Mononuclear cell (primary cell): ENCODE data around the gene SGMS2. TPM values are rescaled to one million over a fixed set of nuclear protein-coding genes. Genes with fewer than 3 reads are reported as not detected.

Source experiments
- H3K27me3 ChIP-seq: 2 replicates; pipeline ENCODE4 v1.6.0; 2011; ENCODE audit warnings: low read length, control low read depth; ENCODE audit not compliant: insufficient read depth
- H3K4me1 ChIP-seq: 2 replicates; pipeline ENCODE4 v1.5.1; 2011; ENCODE audit warnings: mild to moderate bottlenecking, low read length, control low read depth; ENCODE audit not compliant: insufficient read depth
- H3K4me3 ChIP-seq: 2 replicates; pipeline ENCODE4 v1.5.1; 2011; ENCODE audit warnings: mild to moderate bottlenecking, low read length, moderate library complexity
- H3K9me3 ChIP-seq: 2 replicates; pipeline ENCODE4 v1.5.1; 2011; ENCODE audit warnings: low read depth, mild to moderate bottlenecking, control low read depth, low read length
- total RNA-seq: library from RNA; depleted of rRNA; stranded (reverse); fragments of >200 nt; gene quantifications from one replicate; pipeline ENCODE4 v1.2.3, GENCODE V29; 2012

The SGMS2 gene
- total RNA-seq, 1 donor, result 8.6 TPM

DNA sequence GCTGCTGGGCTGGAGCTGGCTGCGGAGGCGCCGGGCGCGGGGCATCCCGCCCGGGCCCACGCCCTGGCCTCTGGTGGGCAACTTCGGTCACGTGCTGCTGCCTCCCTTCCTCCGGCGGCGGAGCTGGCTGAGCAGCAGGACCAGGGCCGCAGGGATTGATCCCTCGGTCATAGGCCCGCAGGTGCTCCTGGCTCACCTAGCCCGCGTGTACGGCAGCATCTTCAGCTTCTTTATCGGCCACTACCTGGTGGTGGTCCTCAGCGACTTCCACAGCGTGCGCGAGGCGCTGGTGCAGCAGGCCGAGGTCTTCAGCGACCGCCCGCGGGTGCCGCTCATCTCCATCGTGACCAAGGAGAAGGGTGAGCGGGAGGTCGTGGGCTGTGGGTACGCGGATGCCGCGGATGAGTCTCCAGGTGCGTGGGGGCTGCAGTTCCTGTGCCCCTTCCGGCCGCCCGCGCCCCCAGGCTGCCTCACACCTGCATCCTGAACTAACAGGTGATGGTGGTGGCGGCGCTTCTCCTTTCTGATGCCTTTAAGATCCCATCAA is 107.1 kb downstream of the SGMS2 start:
- H3K9me3 ChIP-seq, result no peaks in the 10 kb centered on the region
- H3K4me3 ChIP-seq, result peak overlapping the region; percentile 61
- H3K4me1 ChIP-seq, result peaks cover 19% of the 10 kb centered on the region

DNA sequence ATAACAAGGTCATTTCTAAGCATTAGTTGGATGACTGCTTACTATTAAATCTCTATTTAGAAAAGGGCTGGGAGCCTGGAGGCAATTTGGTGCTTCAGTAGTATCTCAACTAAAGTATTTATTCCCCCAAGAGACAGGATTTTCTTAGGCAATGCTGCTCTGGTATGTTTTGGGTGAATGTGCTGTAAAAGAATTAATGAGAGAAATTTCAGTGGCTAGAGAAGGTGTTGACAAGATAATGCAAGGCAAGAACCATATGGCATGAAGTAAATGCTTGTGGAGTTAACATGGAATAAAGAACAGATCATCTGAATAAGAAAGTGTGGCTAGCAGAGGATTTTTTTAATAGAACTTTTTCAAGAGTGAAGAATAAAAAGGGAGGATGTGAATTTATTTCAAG is 110.5 kb downstream of the SGMS2 start:
- no peak overlapping the region for H3K4me3 ChIP-seq
- H3K9me3 ChIP-seq, result no peaks in the 10 kb centered on the region
- peaks cover 23% of the 10 kb centered on the region for H3K4me1 ChIP-seq
- H3K27me3 ChIP-seq, result no peaks in the 10 kb centered on the region

More for the DNA sequence above, 107.1 kb downstream of the SGMS2 start:
- no peaks in the 10 kb centered on the region for H3K27me3 ChIP-seq

DNA sequence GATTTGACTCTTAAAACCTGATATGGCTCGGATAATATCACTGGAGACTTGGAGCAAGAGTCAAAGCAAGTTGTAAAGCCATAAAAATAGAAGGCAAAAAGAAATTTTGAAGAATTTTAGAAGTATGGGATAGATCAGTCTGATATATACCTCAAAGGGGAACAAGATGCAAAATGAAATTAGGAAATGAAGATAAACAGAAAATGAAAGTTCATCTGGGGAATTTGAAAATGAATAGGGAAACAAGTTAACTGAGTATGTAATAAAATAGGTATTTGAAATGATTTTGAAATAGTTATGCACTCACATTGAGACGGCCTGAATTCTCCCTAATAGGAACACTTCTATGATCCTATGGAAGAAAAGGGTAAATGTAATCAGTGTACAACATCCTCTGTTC is 112.3 kb downstream of the SGMS2 start:
- Histone ChIP-seq H3K4me3 (no peak overlapping the region), H3K4me1 (peaks cover 13% of the 10 kb centered on the region), H3K27me3 (no peaks in the 10 kb centered on the region), H3K9me3 (no peaks in the 10 kb centered on the region)

DNA sequence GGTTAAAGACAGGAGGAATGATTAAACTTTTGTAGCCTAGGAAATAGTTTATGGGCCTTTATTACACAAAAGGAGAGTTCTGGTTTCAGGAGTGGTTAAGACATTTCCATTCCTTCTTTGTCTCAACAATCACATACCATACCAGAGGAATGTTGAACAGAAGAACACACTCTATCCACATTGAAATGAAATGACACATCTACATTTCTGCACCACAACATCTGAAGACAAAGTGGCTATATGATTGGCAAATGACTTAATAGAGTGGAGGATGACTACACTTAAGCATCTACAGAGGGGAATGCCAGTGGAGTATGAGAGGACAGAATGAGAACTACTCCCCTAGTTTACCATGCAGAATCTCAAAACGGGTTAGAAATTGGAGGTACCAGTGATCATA is 114.6 kb downstream of the SGMS2 start:
- Histone ChIP-seq H3K4me1 (peaks cover 5% of the 10 kb centered on the region), H3K9me3 (no peaks in the 10 kb centered on the region), H3K27me3 (no peaks in the 10 kb centered on the region), H3K4me3 (no peak overlapping the region)

DNA sequence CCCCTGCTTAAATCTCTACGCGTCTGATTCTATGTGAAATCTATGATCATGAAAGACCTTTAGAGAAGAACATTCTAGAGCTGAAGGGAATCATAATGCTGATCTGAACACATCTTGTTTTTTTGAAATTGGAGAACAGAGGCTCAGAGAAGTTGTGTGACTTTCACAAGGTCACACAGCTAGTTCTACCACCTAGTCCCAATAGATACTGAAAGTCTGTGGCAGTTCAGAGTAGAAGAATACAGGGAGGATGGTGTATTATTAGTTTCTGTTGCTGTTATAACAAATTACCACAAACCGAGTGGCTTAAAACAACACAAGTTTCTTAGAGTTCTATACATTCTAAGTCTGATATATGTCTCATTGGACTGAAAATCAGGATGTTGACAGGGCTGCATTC is 121.1 kb downstream of the SGMS2 start:
- Histone ChIP-seq H3K9me3 (no peaks in the 10 kb centered on the region), H3K4me3 (no peak overlapping the region), H3K4me1 (no peaks in the 10 kb centered on the region), H3K27me3 (no peaks in the 10 kb centered on the region)

DNA sequence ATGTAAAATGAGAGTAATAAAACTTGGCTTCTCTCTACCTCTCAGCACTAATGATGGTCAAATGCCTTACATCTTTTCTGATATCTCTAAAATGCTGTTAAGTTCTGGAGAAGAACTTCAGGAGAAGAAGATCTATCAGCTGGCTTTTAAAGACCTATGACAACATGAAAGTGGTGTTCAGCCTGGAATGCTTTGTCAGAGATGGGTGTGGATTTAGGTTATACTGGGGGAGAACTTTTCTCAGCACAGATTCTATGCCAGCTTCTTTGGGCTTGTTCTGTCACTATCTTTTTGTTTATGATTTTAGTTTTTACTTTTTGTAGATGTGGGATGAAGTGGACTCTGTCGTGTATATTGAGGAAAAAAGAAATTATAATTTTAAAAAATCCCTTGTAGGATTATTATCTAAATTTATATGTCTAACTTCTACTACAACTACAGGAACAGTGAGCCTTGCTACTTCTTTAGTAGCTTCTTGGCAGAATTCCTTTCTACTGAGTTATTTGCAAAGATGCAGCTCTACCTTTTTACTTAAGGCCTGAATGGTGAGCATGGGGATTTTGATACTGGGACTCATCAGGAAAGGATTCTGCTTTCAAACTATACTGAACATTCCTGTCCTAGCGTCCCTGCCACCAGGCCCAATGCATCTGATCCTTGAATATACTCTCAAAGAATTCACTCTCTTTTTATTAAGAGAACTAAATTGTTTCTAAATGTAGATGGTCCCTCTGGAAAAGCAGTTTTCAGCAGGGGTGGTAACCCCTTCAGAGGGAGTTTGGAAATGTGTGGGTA is 126.2 kb downstream of the SGMS2 start:
- Histone ChIP-seq H3K27me3 (no peaks in the 10 kb centered on the region), H3K9me3 (peaks cover 6% of the 10 kb centered on the region), H3K4me3 (no peak overlapping the region), H3K4me1 (no peaks in the 10 kb centered on the region)

DNA sequence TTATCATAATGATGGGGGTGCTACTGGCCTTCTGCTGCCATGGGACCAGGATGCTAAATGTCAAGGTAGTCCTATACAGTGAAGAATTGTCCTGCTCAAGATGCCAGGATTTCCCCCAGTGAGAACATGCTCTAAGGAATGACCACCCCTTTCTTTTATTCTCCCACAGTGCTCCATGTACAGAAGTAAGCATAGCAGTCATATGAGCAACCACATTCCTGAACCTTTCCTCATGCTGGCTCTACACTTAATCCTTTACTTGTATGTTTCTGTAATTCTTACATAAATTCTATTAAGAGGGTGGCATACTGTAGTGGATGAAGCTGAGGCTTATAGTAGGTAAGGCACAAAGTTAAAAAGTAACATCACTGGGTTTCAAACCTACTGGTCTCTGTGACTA is 126.8 kb downstream of the SGMS2 start:
- H3K9me3 ChIP-seq, result peaks cover 10% of the 10 kb centered on the region
- H3K27me3 ChIP-seq, result no peaks in the 10 kb centered on the region
- H3K4me1 ChIP-seq, result no peaks in the 10 kb centered on the region
- no peak overlapping the region for H3K4me3 ChIP-seq

DNA sequence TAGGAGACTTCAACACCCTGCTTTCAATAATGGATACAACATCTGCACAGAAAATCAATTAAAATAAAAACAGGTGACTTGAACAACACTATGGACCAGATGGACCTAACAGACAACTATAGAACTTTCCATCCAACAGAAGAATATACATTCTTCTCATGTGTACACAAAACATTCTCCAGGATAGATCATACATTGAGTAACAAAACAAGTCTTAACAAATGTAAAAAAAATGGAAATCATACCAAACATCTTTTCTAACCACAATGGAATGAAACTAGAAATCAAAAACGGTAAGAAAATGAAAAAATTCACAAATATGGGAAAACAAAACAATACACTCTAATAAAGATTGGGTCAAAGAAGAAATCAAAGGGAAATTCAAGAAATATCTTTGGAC is 131.3 kb downstream of the SGMS2 start:
- no peak overlapping the region for H3K4me3 ChIP-seq
- no peaks in the 10 kb centered on the region for H3K27me3 ChIP-seq
- peaks cover 10% of the 10 kb centered on the region for H3K9me3 ChIP-seq
- H3K4me1 ChIP-seq, result no peaks in the 10 kb centered on the region

Other genes with a start within 250 kb of the SGMS2 start
- gene PAPSS1, start 104.7 kb upstream of the SGMS2 start, total RNA-seq, result 16.0 TPM
- gene CYP2U1, start 106.6 kb downstream of the SGMS2 start, total RNA-seq, result 4.0 TPM
- 5.7 TPM for gene HADH, start 165.0 kb downstream of the SGMS2 start, total RNA-seq